Fibroblast of mammary gland (primary cell): ENCODE data around the gene ATP5ME.

Experiments
- DNase-seq: peaks from one replicate; pipeline ENCODE4 v3.0.0-alpha.2; 2010; ENCODE audit warnings: low read depth
- H3K4me3 ChIP-seq: 2 replicates; pipeline ENCODE4 v1.5.1; 2011; ENCODE audit warnings: low read depth, mild to moderate bottlenecking, low read length, moderate library complexity; ENCODE audit not compliant: control insufficient read depth
- CTCF ChIP-seq: conservative IDR thresholded peaks from 2 replicates; pipeline ENCODE4 v1.5.1; 2011; ENCODE audit warnings: low read depth, low read length, inconsistent platforms; ENCODE audit not compliant: control insufficient read depth, insufficient read depth

The ATP5ME gene

GRCh38 chr4:656436-657337 is 17.4 kb downstream of the ATP5ME start:
- TF ChIP-seq CTCF, result no peak
- DNase-seq, result peak; percentile 19
- H3K4me3 ChIP-seq, result no peak overlapping the region

GRCh38 chr4:655464-656151 is 18.5 kb downstream of the ATP5ME start:
- H3K4me3 ChIP-seq, result no peak overlapping the region
- TF ChIP-seq CTCF, result no peak
- no peak for DNase-seq

GRCh38 chr4:654871-655463 is 19.1 kb downstream of the ATP5ME start:
- no peak for DNase-seq
- no peak for TF ChIP-seq CTCF
- H3K4me3 ChIP-seq, result no peak overlapping the region

DNA sequence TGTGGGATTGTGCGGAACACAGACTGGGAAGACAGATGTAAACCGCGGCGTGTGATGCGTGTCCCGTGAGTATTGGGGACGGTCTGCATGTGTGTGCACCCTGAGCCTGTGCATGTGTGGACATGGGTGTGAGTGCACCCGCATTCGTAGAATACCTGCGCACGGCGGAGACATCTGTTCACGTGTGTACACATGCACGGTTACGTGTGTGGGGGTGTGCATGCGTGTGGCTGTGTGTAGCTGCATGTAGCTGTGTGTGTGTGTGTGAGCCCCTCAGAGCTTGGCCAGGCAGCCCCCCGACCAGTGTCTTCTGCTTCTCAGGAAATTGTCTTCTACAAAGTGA is 19.6 kb downstream of the ATP5ME start:
- no peak overlapping the region for H3K4me3 ChIP-seq
- TF ChIP-seq CTCF, result no peak
- no peak for DNase-seq

DNA sequence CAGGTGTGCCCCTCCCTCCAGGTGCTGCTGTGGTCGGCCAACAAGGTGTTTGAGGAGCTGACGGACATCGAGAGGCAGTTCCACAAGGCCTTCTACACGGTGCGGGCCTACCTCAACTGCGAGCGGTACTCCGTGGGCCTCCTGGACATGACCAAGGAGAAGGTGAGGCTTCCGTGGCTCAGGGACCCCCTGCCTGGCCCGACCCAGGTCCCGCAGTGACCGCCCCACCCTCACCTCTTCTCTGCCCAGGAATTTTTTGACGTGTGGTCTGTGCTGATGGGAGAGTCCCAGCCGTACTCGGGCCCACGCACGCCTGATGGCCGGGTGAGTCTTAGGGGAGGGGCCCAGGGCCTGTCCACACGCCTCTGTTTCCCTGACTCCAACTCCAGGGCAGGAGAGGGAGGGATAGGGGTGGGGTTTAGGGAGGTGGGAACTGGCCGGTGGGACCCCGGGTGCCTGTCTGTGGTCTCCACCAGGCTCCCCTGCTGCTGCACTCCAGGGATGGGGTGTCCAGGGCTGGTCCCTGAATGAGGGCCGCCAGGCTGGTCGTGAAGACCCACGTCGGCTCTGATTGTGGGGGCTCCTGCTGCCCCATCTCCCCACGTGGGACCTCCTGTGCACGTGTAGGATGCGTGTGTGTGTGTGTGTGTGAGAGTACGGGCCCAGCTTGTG is 20.1 kb downstream of the ATP5ME start:
- no peak for DNase-seq
- no peak for TF ChIP-seq CTCF
- H3K4me3 ChIP-seq, result no peak overlapping the region

GRCh38 chr4:653080-653821 is 20.8 kb downstream of the ATP5ME start:
- no peak for DNase-seq
- no peak overlapping the region for H3K4me3 ChIP-seq
- no peak for TF ChIP-seq CTCF
